NCI-H748 (cell line): Measurements from ENCODE around the gene CPNE6.
"Not testable (repeated sequence)": the region's sequence is repeated elsewhere in the genome, so short reads cannot be mapped to it uniquely, and the experiment has no call there.

Experiments
- DNase-seq: peaks from one replicate; lab custom pipeline; 2025; ENCODE audit not compliant: unreplicated experiment; lab: John Stamatoyannopoulos, UW

The CPNE6 gene

DNA sequence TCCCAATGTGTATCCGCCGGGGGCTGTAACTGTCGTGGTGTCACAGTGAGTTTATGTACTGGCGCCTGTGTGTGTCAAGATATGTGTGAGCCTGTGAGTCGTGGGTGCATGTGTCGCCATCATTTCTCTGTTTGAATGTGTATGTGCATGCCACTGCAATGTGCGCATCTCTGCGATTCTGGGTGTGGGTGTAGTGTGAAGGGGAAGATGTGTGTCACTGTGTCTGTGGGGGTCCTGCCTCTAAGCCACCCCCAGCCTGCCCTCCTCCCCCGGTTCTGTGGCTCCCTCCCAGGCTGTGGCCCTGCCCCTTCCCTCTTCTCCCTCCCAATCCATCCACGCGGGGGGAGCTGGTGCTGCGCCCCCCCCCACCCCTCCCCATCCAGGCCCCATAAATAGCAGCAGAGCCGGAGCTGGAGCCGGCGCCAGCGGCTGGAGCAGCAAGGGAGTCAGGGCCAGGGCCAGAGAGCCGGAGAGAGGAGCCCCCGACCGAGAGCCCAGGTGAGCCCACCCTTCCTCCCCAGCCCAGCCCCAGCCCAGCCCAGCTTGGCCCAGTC is at the start of gene CPNE6:
Gene CPNE6 (plus strand): TSS at position 419 of the 554 bp plus-strand sequence. CDS start 1,375 bp downstream, outside the sequence.
- DNase-seq, result no peak

DNA sequence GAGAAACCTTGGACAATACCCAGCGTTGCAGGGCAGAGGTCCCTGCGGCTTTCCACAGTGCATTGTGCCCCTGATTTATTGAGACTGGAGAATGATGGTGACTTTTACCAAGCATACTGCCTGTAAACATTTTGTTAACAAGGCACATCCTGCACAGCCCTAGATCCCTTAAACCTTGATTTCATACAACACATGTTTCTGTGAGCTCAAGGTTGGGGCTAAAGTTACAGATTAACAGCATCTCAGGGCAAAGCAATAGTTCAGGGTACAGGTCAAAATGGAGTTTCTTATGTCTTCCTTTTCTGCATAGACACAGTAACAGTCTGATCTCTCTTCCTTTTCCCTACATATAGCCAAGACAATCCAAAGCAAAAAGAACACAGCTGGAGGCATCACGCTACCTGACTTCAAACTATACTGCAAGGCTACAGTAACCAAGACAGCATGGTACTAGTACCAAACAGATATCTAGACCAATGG is 46.4 kb upstream of the CPNE6 start:
- DNase-seq, result not testable (repeated sequence)

GRCh38 chr14:24029687-24030086 is 41.7 kb upstream of the CPNE6 start:
- DNase-seq, result not testable (repeated sequence)

DNA sequence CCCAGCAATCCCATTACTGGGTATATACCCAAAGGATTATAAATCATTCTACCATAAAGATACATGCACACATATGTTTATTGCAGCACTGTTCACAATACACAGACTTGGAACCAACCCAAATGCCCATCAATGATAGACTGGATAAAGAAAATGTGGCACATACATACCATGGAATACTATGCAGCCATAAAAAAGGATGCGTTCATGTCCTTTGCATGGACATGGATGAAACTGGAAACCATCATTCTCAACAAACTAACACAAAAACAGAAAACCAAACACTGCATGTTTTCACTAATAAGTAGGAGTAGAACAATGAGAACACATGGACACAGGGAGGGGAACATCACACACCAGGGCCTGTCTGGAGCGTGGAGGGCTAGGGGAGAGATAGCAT is 40.0 kb upstream of the CPNE6 start:
- not testable (repeated sequence) for DNase-seq

- DNase-seq, result no peak
Measured at GRCh38 chr14:24032727-24033418, 38.5 kb upstream of the CPNE6 start.

DNA sequence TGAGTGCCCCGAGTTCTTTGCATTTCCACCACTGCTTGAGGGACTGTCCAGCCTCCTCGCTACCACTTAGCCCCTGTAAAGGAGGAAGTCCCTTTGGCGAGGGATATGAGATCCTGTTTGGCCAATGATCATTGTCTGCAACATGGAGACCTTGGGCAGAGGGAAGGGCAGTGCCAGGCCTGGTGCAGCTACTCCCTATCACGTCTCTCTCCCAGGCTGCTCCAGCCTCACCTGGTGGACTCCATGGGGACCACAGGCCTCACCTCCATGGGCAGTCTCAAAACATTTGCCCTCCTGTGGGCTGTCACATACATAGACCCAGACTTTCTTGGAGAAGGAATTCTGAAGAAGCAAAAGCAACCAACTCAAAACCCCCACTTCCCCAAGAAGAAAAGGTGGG is 35.6 kb upstream of the CPNE6 start:
- DNase-seq, result peak; percentile 31

DNA sequence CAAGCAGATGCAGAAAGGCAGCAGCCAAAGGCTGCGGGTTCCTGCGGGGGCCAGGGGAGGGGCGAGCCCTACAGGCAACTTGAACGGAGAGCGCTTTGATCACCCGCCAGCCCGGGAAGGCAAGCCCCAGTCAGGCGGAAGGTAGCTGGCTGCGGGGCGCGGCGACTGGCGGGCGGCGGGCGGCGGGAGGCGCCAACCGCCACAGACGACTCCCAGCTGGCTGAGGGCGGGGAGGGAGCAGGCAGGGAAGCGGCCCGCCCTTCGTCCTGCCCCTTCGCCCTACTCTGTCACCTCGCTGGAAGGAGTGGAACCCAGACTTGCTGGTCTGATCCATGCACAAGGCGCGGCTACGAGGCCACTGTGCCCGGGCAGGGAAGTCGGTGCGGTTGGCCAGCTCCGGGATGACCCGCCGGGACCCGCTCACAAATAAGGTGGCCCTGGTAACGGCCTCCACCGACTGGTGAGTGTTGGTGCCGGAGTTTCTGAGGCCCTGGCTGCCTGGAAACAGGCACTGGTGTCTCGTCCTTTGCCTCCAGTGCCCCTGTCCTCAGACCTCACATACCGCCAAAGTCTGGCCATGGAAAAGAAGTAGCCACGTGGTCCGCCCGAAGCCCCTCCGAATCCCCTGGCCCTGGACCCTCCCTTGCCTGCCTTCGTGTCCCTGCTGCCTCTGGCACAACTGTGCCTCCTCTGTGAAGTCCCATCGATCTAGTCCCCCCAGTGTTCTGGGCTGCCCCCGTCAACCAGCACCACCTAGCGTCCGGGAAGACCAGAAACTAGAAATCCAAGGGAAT is 35.0 kb upstream of the CPNE6 start:
- peak; percentile 83 for DNase-seq

GRCh38 chr14:24036963-24037657 is 34.3 kb upstream of the CPNE6 start:
- DNase-seq, result not testable (repeated sequence)

- peak; percentile 34 for DNase-seq
Measured at GRCh38 chr14:24037658-24038037, 33.7 kb upstream of the CPNE6 start.

GRCh38 chr14:24038686-24039085 is 32.7 kb upstream of the CPNE6 start:
- no peak for DNase-seq

GRCh38 chr14:24040692-24041091 is 30.7 kb upstream of the CPNE6 start:
- no peak for DNase-seq

GRCh38 chr14:24042746-24043145 is 28.6 kb upstream of the CPNE6 start:
- DNase-seq, result peak; percentile 17

DNA sequence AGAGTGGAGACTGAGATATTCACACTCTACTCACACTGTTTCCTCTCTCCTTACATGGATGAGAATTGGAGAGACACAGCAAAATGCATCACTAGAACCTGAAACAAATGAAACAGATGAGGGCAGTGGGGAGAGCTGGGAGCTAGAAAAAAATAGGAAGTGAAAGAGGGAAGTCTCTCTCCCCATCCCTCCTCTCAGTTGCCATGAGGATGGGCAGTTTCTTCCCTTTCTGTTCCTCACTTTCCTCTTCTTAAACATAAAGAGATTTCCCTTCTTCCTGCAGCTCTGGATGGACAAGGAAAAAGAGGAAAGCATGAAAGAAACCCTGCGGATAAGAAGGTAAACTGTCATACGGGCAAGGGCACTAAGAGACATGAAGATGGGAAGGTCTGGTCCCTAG is 22.4 kb upstream of the CPNE6 start:
- DNase-seq, result not testable (repeated sequence)

- DNase-seq, result not testable (repeated sequence)
Measured at GRCh38 chr14:24050753-24051152, 20.6 kb upstream of the CPNE6 start.

DNA sequence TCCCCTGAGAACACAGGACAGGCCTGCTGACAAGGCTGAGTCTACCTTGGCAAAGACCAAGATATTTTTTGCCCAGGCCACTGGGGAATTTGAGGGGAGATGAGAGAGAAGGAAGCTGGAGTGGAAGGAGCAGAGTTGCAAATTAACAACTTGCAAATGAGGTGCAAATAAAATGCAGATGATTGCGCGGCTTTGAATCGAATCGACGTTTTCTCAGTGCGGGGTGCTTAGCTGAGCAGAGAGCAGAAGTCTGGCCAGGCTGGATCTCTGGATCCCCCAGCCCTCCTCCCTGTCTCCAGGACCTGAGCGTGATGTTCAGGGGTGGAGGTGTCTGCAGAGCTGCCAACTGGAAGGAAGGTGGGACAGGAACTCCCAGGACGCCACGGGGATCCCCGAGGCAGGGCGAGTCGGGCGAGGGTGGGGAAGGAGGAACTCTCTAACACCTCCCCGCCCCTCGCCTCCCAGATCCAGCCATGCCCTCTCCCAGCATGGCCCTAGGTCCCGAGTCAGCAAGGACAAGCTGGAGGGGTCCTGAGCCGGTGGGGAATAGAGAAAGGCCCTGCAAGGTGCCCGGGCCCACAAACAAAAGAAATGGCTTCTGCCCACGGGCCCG is 20.1 kb upstream of the CPNE6 start:
- DNase-seq, result peak; percentile 40

- DNase-seq, result peak; percentile 82
Measured at GRCh38 chr14:24051789-24052655, 19.3 kb upstream of the CPNE6 start, which contains the start of gene CARMIL3. CARMIL3 (plus strand) TSS chr14:24052009; CDS start chr14:24052154, 145 bp downstream.

DNA sequence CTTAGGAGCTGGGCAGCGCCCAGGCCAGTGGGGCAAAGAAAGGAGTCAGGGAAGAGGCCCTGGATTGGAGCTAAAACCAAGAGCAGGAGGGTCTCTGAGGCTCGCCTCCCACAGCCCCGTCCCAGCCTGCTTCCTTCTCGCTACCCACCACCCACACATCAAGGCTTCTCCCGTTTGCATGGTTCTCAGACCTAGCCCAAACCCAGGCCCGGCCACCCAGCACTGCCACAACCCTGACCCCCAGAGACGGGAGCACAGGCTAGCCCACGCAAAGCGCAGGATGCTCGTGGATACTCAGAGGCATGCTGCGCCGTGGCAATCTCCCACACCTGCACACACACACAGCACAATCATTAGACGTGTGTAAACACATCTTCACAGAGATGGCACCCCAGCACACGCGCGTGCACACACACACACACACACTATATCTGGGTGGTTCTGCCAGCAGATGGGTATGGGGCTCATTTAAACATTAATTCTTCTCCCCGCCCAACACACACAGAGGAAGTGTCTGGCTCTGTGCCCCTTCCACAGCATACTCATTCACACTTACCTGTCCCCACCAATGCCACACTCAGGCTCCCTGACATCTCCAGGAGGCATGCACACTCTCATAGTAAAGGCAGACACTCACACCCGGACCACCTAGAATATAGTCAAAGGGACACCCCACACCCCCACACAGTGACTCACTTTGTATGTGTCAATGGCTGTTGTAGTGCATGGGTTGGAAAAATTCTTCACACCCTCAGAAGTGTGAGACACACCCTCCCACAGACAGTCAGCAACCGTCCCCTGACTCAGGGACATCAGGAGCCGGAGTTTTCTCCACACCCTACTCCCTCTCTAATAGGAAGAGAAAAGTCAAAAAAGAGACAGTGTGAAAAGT is 18.5 kb upstream of the CPNE6 start:
- no peak for DNase-seq

GRCh38 chr14:24053548-24054323 is 17.6 kb upstream of the CPNE6 start:
- no peak for DNase-seq
